Measurements from ENCODE around the gene RECQL5.

- TF ChIP-seq CTCF (IDR thresholded peaks at IDR 0.05) (no peak), POLR2A (IDR thresholded peaks at IDR 0.05) (no peak)
Observed at GRCh38 chr17:75693500-75694481, 26.8 kb upstream of the RECQL5 start.

All from sigmoid colon (tissue), 3 donors.